LNCaP clone FGC (cell line): ENCODE results near the gene SH2D5.

Source experiments
- DNase-seq: peaks from one replicate; pipeline ENCODE4 v3.0.0-alpha.2; 2011; ENCODE audit warnings: low read depth
- H3K4me3 ChIP-seq: 2 replicates; pipeline ENCODE4 v1.5.1; 2011; ENCODE audit warnings: mild to moderate bottlenecking, low read depth, low read length, control low read depth
- CTCF ChIP-seq: IDR thresholded peaks from 2 replicates; pipeline ENCODE4 v1.5.1; 2012; ENCODE audit warnings: mild to moderate bottlenecking; ENCODE audit not compliant: control insufficient read depth, insufficient read depth; ENCODE audit errors: extremely low read depth

The SH2D5 gene

GRCh38 chr1:20732071-20732587 lies 374 bp downstream of the SH2D5 start:
- H3K4me3 ChIP-seq, result peak overlapping the region; percentile 39
- no peak for TF ChIP-seq CTCF
- no peak for DNase-seq

- H3K4me3 ChIP-seq, result peak overlapping the region; percentile 28
- no peak for TF ChIP-seq CTCF
- no peak for DNase-seq
Observed at GRCh38 chr1:20731057-20731991, 1.2 kb downstream of the SH2D5 start.

- no peak overlapping the region for H3K4me3 ChIP-seq
- no peak for DNase-seq
- no peak for TF ChIP-seq CTCF
Observed at GRCh38 chr1:20730690-20731056, 1.8 kb downstream of the SH2D5 start.

- no peak for DNase-seq
- H3K4me3 ChIP-seq, result no peak overlapping the region
- TF ChIP-seq CTCF, result no peak
Observed at GRCh38 chr1:20729990-20730689, 2.4 kb downstream of the SH2D5 start.

- no peak overlapping the region for H3K4me3 ChIP-seq
- no peak for TF ChIP-seq CTCF
- no peak for DNase-seq
Observed at GRCh38 chr1:20729155-20729931, 3.2 kb downstream of the SH2D5 start.

- no peak for TF ChIP-seq CTCF
- no peak overlapping the region for H3K4me3 ChIP-seq
- DNase-seq, result no peak
Observed at GRCh38 chr1:20728371-20729154, 3.9 kb downstream of the SH2D5 start.
